Fibroblast of lung (primary cell): ENCODE measurements around the gene CHST15.

Experiments used
- EZH2 ChIP-seq: IDR thresholded peaks from 2 replicates; pipeline ENCODE4 v1.5.1; 2012; ENCODE audit warnings: low read length, control low read depth, mild to moderate bottlenecking; ENCODE audit errors: missing control alignments
- TF ChIP-seq, protein P1 (sequence below), 2 donors: IDR thresholded peaks in 1 of 2; conservative IDR thresholded peaks in 1 of 2; 1 replicate in 1 of 2; 2 replicates in 1 of 2; pipeline ENCODE4 v1.5.1; 2011 to 2012; ENCODE audit warnings: low read length in 2 of 2, control low read depth in 1 of 2, inconsistent platforms in 1 of 2, low read depth in 1 of 2, mild to moderate bottlenecking in 1 of 2

DNA sequence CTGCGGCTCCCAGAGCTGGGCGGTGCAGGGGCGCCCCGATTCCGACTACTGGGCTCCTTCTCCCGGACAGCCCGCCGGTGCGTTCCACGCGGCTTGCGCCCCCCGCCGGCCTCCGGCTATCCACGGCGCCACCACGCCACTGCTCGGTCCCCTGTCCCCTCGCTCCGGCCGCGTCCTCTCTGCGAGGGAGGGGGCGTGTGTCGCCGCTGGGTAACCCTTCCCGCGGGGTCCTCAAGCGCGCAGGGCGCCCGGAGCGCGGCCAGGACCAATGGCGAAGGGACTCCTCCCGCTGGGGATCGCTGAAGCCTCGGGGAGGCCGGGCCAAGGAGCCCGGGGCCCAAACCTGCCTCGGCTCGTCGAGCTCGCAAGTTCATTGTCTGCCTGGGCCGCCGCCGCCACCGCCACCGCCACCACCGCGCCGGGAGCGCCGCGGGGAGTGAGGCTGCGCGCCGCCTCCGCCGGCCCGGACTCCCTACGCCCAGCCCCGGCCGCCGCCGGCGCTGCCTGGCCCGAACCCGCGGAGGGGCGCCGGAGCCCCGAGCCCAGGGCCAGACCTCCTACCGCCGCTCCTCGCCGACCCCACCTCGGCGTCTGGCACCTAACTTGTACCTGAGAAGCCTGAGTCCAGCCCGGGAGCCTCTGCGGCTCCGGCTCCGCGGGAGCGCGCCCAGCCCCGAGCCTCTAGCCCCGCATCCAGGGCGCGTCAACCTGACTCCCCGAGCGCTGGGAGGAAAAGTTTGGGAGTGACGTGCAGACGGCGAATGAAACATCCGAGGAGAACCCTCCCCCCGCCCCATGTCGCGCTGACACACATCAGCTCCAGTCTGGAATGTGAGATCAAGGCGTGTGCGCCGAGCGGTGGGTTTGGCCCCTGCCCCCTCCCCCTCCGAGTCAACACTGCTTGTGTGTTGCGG is at the start of gene CHST15:
- TF ChIP-seq, protein P1, sequence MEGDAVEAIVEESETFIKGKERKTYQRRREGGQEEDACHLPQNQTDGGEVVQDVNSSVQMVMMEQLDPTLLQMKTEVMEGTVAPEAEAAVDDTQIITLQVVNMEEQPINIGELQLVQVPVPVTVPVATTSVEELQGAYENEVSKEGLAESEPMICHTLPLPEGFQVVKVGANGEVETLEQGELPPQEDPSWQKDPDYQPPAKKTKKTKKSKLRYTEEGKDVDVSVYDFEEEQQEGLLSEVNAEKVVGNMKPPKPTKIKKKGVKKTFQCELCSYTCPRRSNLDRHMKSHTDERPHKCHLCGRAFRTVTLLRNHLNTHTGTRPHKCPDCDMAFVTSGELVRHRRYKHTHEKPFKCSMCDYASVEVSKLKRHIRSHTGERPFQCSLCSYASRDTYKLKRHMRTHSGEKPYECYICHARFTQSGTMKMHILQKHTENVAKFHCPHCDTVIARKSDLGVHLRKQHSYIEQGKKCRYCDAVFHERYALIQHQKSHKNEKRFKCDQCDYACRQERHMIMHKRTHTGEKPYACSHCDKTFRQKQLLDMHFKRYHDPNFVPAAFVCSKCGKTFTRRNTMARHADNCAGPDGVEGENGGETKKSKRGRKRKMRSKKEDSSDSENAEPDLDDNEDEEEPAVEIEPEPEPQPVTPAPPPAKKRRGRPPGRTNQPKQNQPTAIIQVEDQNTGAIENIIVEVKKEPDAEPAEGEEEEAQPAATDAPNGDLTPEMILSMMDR (conservative IDR thresholded peaks at IDR 0.05 in 1 of 2, IDR thresholded peaks at IDR 0.05 in 1 of 2; ENCODE audit: low read depth in 1 of 2, low read length in 2 of 2) = no peak
- TF ChIP-seq EZH2 = no peak
